ENCODE data around the gene MBTD1. TPM values are rescaled to one million over a fixed set of nuclear protein-coding genes. Genes with fewer than 3 reads are reported as not detected.
A peak's percentile ranks its signal among the peaks of the same experiment; 100 is the strongest.

The MBTD1 gene
- total and polyA plus RNA-seq, 9 of the 15 experiments (the other 6 are each of a cell fraction or from before 2014, with no cell fraction given), result 2.1 to 26.3 (median 13.3) TPM

GRCh38 chr17:51260237-51261023, 581 bp upstream of the MBTD1 start, which contains the start of gene UTP18:
UTP18 (plus strand) TSS chr17:51260546; CDS start chr17:51260585, 39 bp downstream.
- peak; percentile 94 for FAIRE-seq
- POLR2A ChIA-PET, result interaction anchor here (0.6 to 1.4 kb wide), 4 partner anchors 12 to 98 kb away, joined by 3 to 7 read pairs (median 4); no protein-coding TSS in a partner anchor
- TF ChIP-seq, protein P1, sequence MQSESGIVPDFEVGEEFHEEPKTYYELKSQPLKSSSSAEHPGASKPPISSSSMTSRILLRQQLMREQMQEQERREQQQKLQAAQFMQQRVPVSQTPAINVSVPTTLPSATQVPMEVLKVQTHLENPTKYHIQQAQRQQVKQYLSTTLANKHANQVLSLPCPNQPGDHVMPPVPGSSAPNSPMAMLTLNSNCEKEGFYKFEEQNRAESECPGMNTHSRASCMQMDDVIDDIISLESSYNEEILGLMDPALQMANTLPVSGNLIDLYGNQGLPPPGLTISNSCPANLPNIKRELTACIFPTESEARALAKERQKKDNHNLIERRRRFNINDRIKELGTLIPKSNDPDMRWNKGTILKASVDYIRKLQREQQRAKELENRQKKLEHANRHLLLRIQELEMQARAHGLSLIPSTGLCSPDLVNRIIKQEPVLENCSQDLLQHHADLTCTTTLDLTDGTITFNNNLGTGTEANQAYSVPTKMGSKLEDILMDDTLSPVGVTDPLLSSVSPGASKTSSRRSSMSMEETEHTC (IDR thresholded peaks at IDR 0.05), result peak; percentile 55; the same call in 1 of the 2 replicates
- no peak for TF ChIP-seq GABPB2 (CRISPR knock-in tag; conservative IDR thresholded peaks at IDR 0.05)
- TF ChIP-seq SRSF1 (IDR thresholded peaks at IDR 0.05; ENCODE audit: low read depth, low read length), result no peak
- TF ChIP-seq ZC3H8 (IDR thresholded peaks at IDR 0.05), result no peak
- 0 out of 4 replicates have a peak, but pooled peaks of 1 of the 2 experiments have one; percentile 13 for TF ChIP-seq ETV6 (IDR thresholded peaks at IDR 0.05; ENCODE audit: borderline replicate concordance in 1 of 2, low read depth in 2 of 2, low read length in 1 of 2)
- no peak for TF ChIP-seq ETV6 (CRISPR knock-in tag; IDR thresholded peaks at IDR 0.05; ENCODE audit: borderline replicate concordance)
- TF ChIP-seq, protein P2, sequence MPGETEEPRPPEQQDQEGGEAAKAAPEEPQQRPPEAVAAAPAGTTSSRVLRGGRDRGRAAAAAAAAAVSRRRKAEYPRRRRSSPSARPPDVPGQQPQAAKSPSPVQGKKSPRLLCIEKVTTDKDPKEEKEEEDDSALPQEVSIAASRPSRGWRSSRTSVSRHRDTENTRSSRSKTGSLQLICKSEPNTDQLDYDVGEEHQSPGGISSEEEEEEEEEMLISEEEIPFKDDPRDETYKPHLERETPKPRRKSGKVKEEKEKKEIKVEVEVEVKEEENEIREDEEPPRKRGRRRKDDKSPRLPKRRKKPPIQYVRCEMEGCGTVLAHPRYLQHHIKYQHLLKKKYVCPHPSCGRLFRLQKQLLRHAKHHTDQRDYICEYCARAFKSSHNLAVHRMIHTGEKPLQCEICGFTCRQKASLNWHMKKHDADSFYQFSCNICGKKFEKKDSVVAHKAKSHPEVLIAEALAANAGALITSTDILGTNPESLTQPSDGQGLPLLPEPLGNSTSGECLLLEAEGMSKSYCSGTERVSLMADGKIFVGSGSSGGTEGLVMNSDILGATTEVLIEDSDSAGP (CRISPR knock-in tag; IDR thresholded peaks at IDR 0.05), result no peak
- peak; percentile 67 for TF ChIP-seq HES1 (IDR thresholded peaks at IDR 0.05; ENCODE audit: low read depth)
- TF ChIP-seq ZBTB34 (CRISPR knock-in tag; IDR thresholded peaks at IDR 0.05), result no peak
- peak; percentile 81 for TF ChIP-seq CREM (IDR thresholded peaks at IDR 0.05; ENCODE audit: low read depth)
- TF ChIP-seq TFAM (CRISPR knock-in tag; conservative IDR thresholded peaks at IDR 0.05), result no peak

More at GRCh38 chr17:51260237-51261023, 581 bp upstream of the MBTD1 start, which contains the start of gene UTP18:
- peak; percentile 95 to 97 (median 96) for DNase-seq (ENCODE audit: extremely low read depth in 1 of 4, low spot score in 3 of 4)
- CTCF ChIA-PET (ENCODE audit: low intra/inter-chr PET ratio), result no interaction called here
- in situ Hi-C loops (cut with MboI) (no loop called here), intact Hi-C loops (cut with micrococcal nuclease) (loop anchor here (5.0 kb wide), 1 partner anchor 93 kb away; the partner anchor contains the start of gene NME2)
- Histone ChIP-seq H2AFZ (ENCODE audit: low read depth, low read length) (peak within 1 kb of the TSS; percentile 97), H3K9me1 (ENCODE audit: control insufficient read depth, insufficient read depth, low read length) (no peaks in the 10 kb centered on the region), H3K27me3 (ENCODE audit: control insufficient read depth in 2 of 2, insufficient read depth in 2 of 2, low read length in 2 of 2) (no peaks in the 10 kb centered on the region), H3K79me2 (ENCODE audit: control insufficient read depth, insufficient read depth, low read length) (peaks cover 97% of the 10 kb centered on the region), H3K27ac (ENCODE audit: extremely low read depth, low read depth, low read length) (peak within 1 kb of the TSS; percentile 98), H3K4me1 (replicated peaks in 1 of 2; ENCODE audit: control insufficient read depth in 2 of 2, insufficient read depth in 2 of 2, low read length in 2 of 2) (peaks cover 16 to 26% of the 10 kb centered on the region in 2 experiments; a peak in 4 of 5 replicates), H3K36me3 (ENCODE audit: control insufficient read depth, insufficient read depth, low read length) (peaks cover 63% of the 10 kb centered on the region), H3K9ac (ENCODE audit: insufficient read depth in 1 of 2, low read depth in 2 of 2, low read length in 2 of 2) (peak within 1 kb of the TSS; percentile 96 to 98), H3K4me2 (ENCODE audit: insufficient read depth, low read length) (peak within 1 kb of the TSS; percentile 98), H3K9me3 (replicated peaks; ENCODE audit: control insufficient read depth, insufficient read depth, low read depth, low read length) (no peaks in the 10 kb centered on the region), H4K20me1 (replicated peaks; ENCODE audit: control insufficient read depth, insufficient read depth, low read length) (peaks cover 11% of the 10 kb centered on the region), H3K4me3 (peak within 1 kb of the TSS; percentile 86)
- no TSS peak for BruUV-seq (replicated peaks)
- peak; percentile 84 for ATAC-seq
- WGBS (ENCODE audit: insufficient coverage, low coverage, missing lambda C conversion rate), result under 1% methylated on average over 45 of the region's 93 CpGs
